Measurements from ENCODE around the gene POLQ.

- TF ChIP-seq CTCF (IDR thresholded peaks at IDR 0.05) (no peak), POLR2A (IDR thresholded peaks at IDR 0.05) (no peak)
These were observed 113.9 kb downstream of the POLQ start for GRCh38 chr3:121431726-121432517.
